ENCODE results near the gene KRT84.
A peak's percentile ranks its signal among the peaks of the same experiment; 100 is the strongest.
"Not testable (repeated sequence)": the region's sequence is repeated elsewhere in the genome, so short reads cannot be mapped to it uniquely, and the experiment has no call there.

Gene KRT84

DNA sequence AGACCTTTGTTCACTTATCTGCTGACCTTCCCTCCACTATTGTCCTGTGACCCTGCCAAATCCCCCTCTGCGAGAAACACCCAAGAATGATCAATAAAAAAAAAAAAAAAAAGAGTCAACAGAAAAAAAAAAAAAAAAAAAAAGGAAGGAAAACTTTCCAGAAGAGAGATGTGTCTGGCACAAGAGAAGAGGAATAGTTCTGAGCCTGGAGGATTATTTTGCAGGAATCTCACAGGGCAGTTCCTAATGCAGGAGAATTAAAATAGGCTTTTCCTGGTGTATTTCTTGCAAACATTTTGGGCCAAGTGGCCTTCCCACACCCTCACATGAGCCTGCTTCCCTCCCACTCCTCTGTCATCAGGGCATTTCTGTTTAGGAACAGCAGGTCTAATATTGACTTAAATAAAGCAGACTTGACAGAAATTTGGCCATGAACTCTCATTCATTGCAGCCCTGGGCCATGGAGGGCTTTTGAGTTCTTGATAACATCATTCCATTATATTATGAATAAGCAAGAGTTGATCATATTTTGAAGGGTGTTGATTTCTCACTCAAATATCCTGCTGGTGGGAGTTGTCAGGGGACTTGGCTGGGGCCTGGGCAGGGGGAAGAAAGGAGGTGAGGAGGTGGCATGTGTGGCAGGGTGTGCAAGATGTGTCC lies 25.3 kb upstream of the KRT84 start:
- DNase-seq, result not testable (repeated sequence)

DNA sequence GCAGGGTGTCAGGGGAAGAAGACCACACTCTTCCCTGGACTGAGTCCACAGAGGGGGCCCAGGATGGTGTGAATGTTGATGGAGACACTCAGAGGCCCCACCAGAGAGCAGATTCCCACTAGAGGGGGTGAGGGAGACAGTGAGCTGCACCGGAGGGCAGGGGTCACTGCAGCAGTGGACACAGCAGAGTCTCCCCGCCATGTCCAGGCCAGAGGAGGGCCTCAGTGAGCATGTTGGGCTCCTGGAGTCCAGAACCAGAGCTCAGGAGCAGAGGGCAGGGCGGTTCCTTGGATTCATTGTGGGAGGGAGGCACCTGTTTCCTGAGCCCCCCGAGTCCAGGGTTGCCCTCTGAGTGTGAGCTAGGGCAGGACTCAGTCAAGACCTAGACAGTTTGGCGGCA lies 22.5 kb upstream of the KRT84 start:
- no peak for DNase-seq

DNA sequence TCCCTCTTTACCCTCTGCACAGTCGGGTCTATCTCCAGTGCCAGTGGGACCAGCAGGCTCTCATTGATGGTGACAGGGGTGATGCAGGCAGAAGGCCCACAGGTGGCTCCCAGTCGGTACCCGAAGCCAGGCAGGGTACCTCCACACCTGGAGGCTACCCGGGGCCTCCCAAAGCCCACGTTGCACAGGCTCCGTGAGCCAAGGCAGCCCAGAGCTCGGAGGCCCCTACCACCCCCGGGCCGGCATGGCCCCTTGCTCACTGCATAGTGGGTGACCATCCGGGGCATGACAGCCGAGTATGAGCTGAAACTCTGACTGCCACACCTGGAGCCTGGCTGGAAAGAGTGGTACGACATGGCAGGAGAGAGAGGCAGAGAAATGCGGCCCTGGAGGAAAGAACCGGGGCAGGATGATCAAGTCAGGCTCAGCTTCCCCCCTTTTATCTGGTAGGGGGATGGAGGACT lies 20.5 kb upstream of the KRT84 start, which contains the start of gene KRT82:
TSS of gene KRT82 (minus strand) at position 414 of the 464 bp plus-strand sequence. CDS start at position 356, 58 bp downstream.
- DNase-seq, result no peak

DNA sequence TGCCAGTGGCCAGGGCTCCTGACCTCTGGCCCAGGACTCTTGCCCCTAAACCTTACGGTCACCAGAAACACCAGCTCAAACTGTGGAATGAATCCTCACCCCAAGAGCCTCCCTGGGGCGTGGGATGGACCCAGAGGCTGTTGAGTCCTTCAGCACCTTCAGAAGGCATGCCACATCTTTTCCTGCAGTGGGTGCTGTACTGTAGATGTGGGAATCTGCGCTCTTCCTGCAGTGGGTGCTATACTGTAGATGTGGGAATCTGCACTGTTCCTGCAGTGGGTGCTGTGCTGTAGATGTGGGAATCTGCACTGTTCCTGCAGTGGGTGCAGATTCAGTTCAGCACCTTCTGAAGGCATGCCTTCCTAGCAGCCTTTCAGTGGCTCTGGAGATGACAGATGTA lies 19.5 kb upstream of the KRT84 start:
- no peak for DNase-seq

DNA sequence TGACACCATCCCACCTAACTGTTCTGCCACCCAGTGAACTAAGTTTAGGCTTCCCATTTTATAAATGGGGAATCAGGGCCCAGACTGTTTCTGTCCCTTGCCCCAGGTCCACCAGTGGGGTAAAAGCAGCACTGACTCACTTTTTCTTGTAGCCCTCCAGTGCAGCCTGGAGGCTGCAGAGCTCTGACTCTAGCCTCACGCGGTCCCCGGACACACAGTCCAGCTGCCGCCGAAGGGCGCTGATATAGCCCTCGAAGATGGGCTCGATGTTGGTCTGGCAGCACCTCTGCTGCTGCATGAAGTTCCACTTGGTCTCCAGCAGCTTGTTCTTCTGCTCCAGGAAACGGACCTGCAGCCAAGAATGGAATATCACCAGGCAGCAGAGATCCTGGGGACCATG lies 18.1 kb upstream of the KRT84 start:
- no peak for DNase-seq

DNA sequence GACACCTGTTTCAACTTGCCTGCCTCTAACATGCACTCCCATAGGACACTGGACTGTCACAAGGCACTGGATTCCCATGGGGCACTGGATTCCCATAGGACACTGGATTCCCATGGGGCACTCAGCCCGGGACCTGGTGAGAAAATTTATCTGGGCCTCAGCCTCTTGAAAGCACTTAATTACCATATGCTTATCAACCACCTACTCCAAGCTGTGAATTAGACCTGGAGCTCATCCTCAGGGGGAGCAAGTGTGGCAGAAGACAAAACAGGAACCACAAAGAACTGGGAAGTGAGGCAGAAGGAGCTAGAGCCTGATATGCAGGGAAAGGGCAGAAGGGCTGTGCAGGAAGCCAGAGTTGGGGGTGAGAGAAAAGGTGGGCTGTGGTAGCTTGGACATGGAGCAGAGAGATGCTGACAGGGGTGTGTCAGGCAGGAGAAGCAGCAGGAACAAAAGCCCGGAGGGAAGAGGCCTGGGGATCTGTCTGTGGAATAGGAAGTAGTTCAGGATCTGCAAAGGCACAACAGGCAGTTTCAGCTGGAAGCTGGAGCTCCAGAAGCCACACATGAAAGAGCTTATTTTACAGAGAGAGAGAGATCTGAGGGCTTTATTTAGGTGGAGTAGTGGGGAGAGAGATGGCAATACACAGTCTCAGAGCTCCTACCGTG lies 17.6 kb upstream of the KRT84 start:
- DNase-seq, result no peak

DNA sequence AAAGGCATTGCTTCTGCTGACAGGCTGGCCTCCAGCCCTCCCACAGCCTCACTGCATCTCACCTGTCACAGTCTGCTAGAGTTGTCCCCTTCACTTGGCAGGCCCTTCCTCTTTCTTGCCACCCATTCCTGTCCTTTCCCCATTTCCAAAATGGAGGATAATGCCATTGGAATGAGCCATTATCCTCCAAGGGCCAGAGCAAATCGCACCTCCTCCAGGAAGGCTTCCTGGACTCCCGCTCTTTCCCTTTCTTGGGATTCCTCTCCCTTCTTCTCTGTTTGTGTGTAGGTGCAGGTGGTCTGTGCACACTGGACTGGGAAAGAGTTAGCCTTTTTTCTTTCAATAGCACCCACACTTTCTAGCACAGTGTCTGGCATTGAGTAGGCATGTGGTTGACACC lies 16.9 kb upstream of the KRT84 start:
- no peak for DNase-seq

DNA sequence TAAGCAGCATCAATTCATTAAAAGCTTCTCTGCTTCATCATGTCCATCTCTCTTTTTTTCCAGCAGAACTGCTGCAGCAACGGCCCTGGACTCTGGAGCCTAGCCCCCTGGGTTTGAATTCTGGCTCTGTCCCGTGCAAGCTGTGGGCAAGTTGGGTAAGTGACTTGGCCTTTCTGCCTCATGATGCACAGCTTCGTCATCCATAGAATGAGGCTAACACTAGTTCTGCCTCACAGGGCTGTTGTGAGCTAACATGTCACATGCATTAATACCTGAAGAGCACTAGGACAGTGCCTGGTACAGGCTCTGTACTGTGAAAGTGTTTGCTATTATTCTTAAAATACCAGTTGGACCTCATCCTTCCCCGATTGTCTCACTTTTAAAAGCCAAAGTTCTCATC lies 16.5 kb upstream of the KRT84 start:
- DNase-seq, result no peak

DNA sequence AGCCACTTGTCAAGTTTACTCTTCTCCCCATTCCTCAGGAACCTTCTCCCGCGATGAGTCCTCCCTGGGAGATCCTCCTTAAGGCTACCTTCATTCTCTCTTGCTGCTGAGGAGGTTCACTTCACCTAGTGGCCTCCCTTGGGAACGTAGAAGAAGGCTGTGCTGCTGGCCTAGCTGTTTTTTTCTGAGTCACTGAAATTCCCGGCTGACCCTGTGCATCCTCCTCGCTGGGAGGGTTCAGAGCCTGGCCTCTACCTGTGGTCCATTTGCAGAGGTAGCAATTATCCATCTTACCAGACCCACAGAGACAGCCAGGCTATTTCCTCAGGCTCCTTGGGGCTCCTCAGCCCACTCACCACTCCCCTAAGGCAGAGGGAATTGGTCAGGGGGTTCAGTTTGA lies 16.1 kb upstream of the KRT84 start:
- no peak for DNase-seq

DNA sequence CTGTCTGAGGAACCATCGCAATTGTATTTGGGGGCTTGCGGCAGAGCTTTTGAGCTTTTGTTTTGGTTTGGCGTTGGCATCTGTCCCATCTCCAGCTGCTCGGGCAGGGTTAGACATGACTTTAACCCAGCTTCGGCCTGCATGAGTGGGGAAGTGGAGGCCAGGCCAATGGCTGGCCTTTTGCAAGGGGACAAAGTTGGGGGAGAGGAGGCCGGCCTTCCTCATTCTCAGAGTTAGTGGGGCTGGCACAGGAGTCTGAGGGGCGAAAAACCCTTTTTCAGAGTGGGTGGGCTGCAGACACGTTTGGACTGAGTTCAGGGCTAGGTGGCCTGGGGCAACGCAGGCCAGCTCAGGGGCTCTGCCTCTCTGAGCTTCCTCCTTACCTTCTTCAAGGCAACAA lies 15.5 kb upstream of the KRT84 start:
- no peak for DNase-seq

DNA sequence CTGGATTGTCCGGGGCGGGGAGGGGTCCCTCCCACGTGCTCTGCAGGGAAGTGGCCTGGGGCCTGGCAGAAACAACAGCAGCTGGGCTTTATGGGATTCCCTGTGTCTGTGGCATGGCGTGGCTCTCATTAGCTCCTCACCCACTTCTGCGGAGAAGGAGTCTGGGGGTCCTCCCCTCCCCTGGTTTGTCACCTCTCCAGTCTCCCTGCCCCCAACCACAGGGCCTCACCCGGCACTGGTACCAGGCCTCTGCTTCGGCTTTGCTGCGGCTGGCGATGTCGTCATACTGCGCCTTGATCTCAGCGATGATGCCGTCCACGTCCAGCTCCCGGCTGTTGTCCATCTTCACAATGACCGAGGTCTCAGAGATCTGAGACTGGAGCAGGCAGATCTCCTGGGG lies 14.3 kb upstream of the KRT84 start:
- no peak for DNase-seq

DNA sequence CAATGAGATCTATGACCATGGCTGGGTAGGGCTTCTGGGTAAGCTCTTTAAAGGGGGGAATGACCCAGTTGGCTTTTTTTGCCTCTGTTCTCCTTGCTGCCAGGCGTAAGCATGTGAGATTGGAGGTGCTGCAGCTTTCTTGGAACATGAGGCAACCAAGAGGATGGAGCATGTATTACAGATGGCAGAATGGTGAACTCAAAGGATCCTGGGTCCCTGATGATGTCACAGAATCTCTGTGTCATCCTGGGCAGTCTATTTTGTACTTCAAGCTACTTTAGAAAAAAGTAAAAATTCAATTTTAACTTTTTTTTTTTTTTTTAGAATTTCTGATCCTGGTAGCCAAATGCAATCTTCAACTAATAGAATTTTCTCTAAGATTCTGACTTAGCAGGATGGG lies 12.7 kb upstream of the KRT84 start:
- DNase-seq, result no peak

DNA sequence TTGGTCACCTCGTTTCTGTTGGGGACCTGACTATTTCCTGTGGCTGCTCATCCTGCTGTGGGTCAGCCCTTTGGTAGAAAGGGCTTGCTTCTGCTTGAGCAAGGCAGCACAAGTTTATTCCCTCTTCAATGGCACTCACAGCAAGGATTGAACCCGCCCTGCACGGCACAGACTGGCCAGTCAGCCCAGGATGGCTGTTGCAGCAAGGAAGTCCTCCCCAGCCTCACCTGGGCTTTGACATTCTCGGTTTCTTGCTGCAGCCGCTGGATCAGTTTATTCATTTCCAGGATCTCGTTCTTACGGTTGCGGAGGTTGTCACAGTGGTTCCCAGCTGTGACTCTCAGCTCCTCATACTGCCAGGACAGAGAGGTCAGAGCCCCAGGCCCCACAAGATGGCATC lies 11.2 kb upstream of the KRT84 start:
- no peak for DNase-seq

DNA sequence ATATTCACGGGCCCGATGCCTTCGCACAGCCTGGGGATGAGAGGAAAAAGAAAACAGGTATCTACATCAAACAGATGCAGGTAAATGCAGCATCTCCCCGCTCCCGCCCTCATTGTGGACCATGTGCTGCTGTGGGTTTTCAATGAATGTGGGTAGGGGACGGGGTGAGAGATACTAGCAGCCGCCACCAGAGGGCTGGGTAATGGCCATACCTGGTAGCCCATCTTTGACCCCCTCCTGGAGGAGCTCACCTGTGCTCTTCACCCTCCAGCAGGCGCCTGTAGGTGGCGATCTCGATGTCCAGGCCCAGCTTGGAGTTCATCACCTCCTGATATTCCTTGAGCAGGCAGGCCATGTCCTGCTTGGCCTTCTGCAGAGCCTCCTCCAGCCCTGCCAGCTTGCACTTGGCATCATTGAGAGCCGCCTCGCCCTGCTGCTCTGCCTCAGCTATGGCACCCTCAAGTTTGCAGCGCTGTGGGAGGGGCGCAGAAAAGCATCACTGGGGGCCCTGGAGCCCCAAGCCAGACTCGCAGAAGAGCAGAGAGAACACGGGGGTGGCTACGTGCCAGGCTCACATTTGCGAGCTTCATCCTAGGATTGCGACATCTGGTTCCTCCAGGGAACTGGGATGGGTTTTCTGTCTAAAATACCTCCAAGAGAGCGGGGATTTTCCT lies 10.4 kb upstream of the KRT84 start:
- no peak for DNase-seq

DNA sequence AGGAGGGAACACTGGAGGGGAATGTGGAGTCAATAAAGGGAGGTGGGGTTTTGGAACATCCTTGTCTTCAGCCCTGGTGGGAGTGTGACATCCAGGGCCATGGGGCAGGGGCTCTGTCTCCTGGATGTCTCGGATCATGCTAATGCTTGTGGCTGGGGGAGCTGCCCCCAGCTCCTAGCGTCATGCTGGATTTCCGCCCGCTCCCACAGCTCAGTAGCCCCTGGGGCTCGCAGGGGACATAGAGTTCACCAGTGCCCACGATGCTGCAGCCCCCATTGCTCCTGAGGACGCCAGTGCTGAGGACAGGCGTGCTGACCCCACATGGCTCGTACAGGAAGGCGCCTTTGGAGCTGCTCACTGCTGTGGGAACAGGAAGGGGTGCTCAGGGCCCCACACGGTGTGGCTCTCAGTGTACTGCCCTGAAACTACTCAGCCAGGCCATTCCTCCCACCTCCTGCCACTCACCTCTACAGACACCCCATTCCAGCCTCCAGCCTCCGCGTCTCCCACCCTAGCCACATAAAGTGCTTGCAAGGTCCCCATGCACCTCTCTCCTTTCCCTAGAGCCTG lies 9.5 kb upstream of the KRT84 start:
- DNase-seq, result no peak

DNA sequence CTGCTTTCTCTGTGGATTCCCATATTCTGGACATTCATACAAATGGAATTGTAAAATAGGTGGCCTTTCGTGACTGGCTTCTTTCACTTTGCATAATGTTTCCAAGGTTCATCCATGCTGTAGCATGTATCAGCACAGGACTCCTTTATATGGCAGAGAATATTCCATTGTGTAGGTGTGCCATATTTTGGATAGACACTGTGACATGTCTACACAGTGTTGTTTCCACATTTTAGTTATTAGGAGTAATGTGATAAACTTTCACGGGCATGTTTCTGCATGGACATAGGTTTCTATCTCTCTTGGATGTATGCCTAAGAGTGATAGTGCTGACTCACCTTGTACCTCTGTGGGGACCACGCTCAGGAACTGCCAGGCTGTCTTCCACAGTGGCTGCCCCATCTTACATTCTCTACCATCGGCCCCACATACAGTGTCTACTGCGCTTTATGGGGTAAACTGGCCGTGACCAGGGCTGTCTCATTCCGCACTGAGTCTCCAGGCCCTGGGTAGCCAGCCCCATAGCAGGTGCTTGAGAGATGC lies 7.1 kb upstream of the KRT84 start:
- no peak for DNase-seq

DNA sequence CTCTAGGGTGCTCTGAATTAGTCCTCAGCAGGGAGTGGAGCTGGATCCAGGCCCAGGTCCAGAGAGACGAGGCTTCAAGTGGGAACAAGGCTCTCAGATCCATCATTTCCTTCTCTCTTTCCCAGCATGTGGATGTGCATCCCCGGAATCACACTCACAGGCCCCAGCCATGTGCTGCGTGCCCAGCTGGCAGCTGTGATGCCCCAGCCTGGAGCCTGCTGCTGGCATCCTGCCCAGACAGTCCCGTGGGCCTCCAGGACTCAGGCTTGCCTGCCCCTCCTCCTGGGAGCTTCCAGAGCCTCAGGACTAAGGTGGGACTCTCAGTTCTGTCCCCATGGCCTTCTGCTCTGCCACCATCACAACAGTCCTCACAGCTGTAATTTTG lies 6.2 kb upstream of the KRT84 start:
- no peak for DNase-seq

DNA sequence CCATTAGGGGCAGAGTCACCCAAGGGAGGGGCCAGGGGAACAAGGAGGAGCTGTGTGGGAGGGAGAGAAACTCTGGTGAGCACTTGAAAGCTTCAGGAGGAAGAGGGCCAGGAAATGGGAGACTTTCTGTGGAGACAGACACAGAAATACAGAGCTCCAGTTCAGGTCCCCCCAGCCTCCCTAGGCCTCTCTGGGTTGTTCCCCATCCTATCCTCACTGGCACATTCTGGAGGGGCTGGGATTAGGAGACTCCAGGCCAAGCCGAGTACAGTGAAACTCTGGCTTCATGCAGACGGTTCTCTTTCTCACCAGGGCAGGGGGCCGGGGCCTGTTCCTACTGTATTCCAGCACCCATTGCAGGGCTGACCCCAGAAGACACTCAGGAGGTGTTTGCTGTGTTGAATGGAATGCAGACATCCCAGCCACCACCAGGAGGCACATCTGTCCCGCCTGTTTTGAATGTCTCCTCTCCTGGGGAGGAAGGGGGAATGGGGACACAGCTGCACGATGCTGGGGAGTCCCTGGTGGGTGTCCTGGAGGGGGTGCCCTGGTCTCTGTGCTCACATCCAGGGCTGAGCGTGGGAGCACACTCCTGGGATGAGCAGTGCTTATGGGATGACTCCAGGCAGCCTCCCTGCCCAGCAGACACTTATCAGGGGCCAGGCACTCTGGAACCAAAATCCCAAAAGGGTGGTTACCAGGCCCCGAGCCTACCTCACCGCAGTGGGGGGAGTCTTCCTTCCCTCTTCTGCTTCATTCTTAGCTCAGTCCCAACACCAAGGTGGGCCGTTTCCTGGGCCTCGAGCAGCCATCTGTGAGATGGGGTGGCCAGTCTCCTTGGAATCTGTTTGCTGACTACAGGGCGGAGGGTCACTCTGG lies 5.5 kb upstream of the KRT84 start:
- peak; percentile 9 for DNase-seq

DNA sequence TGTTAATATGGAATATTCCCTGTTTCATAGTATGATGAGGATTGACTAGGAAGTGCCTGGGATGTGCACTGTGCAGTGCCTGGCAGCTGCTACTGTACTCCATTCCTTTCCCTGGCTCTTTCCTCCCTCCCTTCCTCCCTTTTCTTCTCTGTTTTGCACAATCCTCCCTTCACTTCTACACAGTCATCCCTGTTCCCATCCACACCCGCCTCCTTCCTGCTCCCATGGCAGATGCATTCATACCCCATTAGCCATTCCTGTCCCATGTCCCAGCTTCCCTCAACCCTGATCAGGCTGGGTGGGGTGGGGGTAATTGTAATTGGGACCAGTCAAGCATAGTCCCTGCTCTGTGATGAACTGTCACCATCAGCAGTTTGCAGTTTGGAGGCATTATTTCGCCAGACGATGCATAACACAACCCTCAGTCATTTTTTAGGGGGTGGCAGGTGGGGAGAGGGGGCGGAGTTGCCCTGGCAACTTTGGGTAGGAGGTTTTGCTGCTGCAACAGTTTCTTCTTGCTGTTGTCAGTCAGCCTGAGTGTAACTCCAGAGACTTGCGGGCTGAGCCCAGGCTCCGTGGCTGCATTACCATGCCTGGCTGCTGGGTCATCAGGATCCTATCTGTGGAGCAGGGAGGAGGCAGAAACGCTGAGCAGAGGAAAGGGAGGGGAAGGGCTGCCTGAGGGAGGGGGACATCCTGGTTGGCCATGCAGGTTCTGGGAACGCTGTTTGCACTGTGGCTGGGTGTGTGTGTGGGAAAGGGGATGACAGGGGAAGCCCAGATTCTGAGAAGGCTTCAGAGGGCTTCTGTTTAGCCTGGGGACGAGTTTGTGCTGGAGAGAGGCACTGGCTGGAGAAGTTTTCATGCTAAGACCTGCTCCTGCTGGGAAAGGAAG lies 4.1 kb upstream of the KRT84 start:
- DNase-seq, result no peak

DNA sequence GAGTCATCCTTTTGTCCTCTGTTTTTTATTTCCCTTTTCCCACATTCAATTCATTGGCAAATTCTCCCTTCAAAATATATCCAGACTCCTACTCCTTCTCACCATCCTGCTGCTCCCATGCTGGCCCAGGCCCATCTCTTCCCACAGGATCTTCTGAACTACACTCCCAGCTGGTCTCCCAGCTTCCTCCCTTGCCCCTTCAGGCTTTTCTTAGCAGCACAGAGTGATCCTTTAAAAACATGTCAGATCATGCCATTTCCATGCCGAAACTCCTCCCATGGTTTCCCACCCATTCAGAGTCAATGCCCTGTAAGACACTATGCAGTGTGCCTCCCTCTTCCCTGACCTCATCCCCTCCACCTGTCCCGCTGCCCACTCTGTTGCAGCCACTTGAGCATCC lies 2.4 kb upstream of the KRT84 start:
- DNase-seq, result no peak

DNA sequence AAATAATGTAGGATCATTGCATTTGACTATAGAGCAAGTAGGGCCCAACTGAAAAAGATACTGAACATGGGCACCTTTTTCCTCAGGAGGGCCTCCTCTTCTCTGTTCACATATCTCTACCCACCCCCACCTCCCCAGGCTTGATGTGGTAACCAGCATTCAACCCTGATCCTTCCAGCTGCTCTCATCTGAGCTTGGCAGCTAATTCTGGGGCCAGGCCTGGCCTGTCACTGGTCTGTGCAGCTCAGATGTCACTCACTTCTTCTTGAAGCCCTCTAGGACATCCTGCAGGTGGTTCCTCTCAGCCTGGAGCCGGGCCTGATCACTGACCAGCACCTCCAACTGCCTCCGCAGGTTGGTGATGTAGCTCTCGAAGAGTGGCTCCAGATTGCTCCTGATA lies 2.1 kb downstream of the KRT84 start:
- DNase-seq, result no peak

DNA sequence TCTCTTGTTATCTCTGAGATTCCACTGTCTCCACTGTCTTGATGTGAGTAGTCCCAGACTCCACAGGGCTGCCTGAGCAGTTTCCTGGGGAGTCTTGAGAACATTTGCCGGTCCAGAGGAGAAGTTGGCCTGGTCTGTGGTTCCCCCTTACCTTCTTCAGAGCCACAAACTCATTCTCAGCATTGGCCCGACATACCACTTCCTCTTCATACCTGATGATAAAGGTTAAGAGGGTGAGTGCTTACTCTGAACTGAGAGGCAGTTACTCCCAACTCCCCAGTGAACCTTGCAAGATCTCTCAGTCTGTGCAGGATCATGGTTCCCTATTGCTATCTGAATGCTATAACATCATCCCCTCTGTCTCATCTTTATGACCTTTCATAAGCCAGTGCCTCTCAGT lies 2.6 kb downstream of the KRT84 start:
- no peak for DNase-seq
